HG03025 (cell line): ENCODE measurements around the gene COL27A1.

Source experiments
- ATAC-seq: cut with Tn5 transposase; IDR thresholded peaks from one replicate; pipeline ENCODE4 v1.9.1; 2021; ENCODE audit warnings: mild to moderate bottlenecking, moderate library complexity; ENCODE audit not compliant: unreplicated experiment, low FRiP score

The COL27A1 gene

GRCh38 chr9:114238891-114239875 is 83.8 kb downstream of the COL27A1 start:
- no peak for ATAC-seq

GRCh38 chr9:114240216-114240615 is 84.9 kb downstream of the COL27A1 start:
- no peak for ATAC-seq

DNA sequence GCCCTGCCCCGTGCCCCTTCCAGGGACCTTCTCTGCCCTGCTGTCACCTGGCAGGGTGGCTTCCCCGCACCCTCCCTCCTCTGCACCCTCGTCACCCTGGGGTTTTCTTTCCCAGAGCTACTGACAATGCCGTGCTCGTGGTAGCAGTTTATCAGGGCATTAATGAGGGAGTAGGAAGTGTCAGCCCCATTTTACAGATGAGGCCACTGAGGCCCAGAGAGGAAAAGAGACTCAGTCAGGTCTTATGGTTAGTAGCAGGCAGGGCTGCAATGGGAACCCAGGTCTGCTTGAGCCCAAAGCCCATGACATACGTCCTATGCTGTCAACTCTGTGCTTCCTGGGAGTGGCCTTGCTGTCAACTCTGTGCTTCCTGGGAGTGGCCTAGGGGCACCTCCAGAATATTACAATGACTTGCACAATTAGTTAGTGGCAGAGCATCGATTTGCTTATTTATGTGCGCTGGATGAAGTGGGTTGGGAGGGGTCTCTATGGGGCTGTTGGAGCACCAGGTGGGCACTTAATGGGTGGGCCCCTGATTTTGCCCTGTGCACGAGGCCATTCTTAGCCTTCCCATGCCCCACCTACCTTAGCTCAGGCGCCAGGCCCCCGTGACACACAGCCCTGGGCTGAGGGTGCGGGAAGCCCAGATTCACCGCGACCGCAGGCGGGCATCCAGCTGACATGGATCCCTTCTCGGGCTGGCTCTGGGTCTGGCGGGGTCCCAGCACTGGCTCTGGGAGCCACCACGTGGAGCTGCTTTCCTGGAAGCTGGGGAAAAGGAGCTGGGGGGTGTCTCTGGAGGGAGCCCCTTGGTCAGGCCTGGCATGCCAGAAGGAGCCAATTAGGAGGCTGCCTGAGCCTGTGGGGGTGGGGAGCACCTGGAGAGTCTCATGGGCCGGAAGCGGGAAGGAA is 85.6 kb downstream of the COL27A1 start:
- no peak for ATAC-seq

- ATAC-seq, result no peak
These were observed 87.5 kb downstream of the COL27A1 start for GRCh38 chr9:114242837-114243236.

- no peak for ATAC-seq
These were observed 87.9 kb downstream of the COL27A1 start for GRCh38 chr9:114243240-114243639.

- ATAC-seq, result no peak
These were observed 89.2 kb downstream of the COL27A1 start for GRCh38 chr9:114244570-114244969.

GRCh38 chr9:114246558-114246957 is 91.2 kb downstream of the COL27A1 start:
- no peak for ATAC-seq

DNA sequence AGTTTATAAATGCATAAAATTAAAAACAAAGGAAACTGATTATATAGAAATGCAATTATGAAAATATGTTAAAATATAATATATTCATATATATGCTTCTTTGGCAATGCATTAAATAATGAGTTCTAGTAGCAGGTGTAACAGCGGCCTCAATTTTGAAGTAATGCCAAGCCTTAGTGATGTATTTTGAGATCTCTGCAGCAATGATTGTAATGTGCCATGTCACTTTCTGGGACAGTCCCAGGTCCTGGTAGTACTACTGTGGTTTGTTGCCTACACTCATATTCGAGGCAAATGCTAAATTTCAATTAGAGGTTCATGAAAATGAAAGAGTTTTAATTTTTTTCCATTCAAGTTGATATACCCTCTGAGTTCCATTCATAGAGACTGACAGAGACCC is 91.7 kb downstream of the COL27A1 start:
- no peak for ATAC-seq

DNA sequence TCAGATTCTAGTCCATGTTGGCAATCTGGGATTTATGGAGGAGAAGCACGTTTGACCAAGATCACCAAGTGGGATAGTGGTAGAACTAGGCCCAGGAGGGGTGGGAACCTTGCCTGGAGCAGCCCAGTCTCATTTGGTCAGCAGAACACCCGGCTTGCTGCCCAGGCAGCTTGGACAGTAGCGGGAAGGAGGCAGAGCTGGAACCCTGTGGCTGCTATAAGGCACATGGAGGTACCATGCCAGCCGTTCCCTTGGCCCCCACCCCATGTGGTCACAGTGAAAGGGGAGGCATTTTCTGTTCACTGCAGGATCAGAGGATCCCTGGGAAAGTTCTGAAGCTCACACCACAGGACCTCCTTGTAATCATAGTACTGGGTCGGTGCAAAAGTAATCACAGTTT is 92.2 kb downstream of the COL27A1 start:
- no peak for ATAC-seq

GRCh38 chr9:114248299-114248707 is 93.0 kb downstream of the COL27A1 start:
- no peak for ATAC-seq

GRCh38 chr9:114249424-114250234 is 94.3 kb downstream of the COL27A1 start:
- no peak for ATAC-seq

DNA sequence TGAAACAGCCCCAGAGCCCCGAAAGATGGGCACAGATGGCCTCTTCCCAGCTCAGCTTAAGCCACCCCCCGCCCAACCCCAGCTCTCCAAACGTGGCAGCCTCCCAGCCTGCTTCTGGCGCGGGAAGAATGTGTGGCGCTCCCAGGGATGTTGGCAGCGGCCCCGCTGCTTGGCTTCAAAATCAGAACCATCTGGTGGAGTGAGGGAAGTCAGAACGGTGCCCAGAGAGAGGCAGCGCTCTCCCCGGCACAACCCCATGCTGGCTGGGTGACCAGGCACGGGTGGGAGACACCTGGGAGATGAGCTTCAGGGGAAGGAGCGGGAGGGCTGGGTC is 94.9 kb downstream of the COL27A1 start:
- ATAC-seq, result no peak

GRCh38 chr9:114250648-114251047 is 95.3 kb downstream of the COL27A1 start:
- ATAC-seq, result no peak

GRCh38 chr9:114252394-114252793 is 97.1 kb downstream of the COL27A1 start:
- no peak for ATAC-seq

GRCh38 chr9:114256827-114257328 is 101.5 kb downstream of the COL27A1 start:
- no peak for ATAC-seq

DNA sequence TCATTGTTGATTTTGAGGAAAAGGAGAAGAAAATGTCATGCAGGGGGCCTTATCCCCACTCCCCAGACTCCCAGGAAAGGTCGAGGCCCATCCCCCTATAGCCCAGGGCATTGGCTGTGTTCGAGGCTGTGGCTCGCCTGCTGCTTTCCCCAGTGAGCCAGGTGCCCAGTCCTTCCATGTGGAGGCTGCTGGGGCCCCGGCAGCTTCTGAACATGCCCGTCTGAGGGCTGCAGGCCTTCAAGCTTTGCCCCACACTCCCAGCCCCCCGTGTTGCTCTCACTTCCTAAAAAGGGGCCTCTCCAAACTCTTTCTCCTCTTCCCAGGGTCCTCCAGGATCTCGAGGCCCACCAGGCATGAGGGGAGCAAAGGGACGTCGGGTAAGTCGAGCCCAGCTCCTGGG is 102.9 kb downstream of the COL27A1 start:
- ATAC-seq, result no peak

- ATAC-seq, result no peak
These were observed 103.8 kb downstream of the COL27A1 start for GRCh38 chr9:114258866-114259797.

DNA sequence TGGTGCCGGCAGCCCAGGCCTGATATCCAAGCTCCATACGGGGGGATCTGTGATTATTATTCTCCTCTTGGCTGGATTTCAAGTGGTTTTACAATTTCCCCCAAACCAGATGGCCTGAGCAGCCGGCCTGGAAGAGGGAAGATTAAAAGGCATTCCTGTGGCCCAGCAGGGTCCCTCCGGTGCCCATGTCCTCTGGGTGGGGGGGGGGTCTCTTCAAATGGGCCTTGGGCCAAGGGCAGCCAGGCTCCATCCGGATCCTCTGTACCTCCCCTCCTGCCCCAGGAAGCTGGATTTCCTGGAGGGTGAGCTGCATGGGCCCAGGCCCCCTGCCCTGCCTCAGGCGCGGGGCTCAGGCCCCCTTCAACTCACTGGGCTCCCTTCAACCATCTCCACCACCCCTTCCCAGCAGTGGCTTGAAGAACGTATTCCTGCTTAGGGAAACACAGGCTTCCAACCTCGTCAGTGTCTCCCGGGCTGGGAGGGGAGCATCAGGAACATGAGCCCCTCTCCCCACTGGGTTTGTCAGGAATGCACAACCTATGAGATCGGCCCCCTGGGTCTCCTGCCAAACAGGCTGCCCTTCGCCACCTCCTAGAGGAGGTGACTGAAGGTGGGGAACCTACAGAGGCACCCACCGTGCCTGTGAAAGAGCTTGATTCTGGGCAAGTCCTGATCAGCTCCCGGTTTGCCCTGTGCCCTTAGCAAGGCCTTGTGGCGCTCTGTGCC is 104.6 kb downstream of the COL27A1 start:
- ATAC-seq, result no peak

- no peak for ATAC-seq
These were observed 105.7 kb downstream of the COL27A1 start for GRCh38 chr9:114261026-114261425.
